HepG2 (cell line): Measurements from ENCODE around the gene MRPL20. TPM values are rescaled to one million over a fixed set of nuclear protein-coding genes. Genes with fewer than 3 reads are reported as not detected.

Source experiments
- ATAC-seq: fragments of 200-7000 bp; cut with Tn5 transposase; 3 replicates; pipeline ENCODE4 v1.9.1; 2020; ENCODE audit warnings: mild to moderate bottlenecking, moderate library complexity
- BruUV-seq: library from RNA; stranded (reverse); fragments of 400-500 nt; replicated peaks from 2 replicates; lab custom pipeline; 2021; lab: Mats Ljungman, UMichigan
- CTCF ChIA-PET: fragments of 300-600 bp; formaldehyde crosslinking; extraction: SDS; loops from one replicate; lab custom pipeline; 2021; ENCODE audit warnings: low total read pairs, inconsistent platforms, low intra/inter-chr PET ratio; lab: Yijun Ruan, JAX
- POLR2A ChIA-PET: fragments of 350-600 bp; sonication (Branson Sonifier 250); formaldehyde crosslinking; loops from one replicate; lab custom pipeline; 2020; ENCODE audit warnings: antibody characterized with exemption, inconsistent platforms; lab: Yijun Ruan, JAX
- DNase-seq: peaks from one replicate; pipeline ENCODE4 v3.0.0-alpha.2; 2015; ENCODE audit warnings: low spot score
- FAIRE-seq: peaks from 3 replicates; lab custom pipeline; 2011; peaks lifted over from hg19 to GRCh38; lab: Jason Lieb, UNC
- H2AFZ ChIP-seq: one replicate; pipeline ENCODE4 v1.6.1; 2011; ENCODE audit warnings: low read length, inconsistent platforms
- H3K27ac ChIP-seq: fragments of 300-600 bp; 3 replicates; pipeline ENCODE4 v1.8.0; 2011; ENCODE audit warnings: mixed run types, mild to moderate bottlenecking, mixed read lengths, low read length, inconsistent platforms; ENCODE audit not compliant: insufficient read depth; ENCODE audit errors: extremely low read length
- H3K27me3 ChIP-seq, 2 experiments: fragments of 200-600 bp in 1 of 2; 2 replicates in 1 of 2; 3 replicates in 1 of 2; pipeline versions ENCODE4 v1.6.0 to v1.8.0; 2011; ENCODE audit warnings: low read length in 2 of 2, mild to moderate bottlenecking in 2 of 2, moderate library complexity in 2 of 2, inconsistent platforms in 1 of 2; ENCODE audit not compliant: insufficient read depth in 2 of 2, control insufficient read depth in 1 of 2
- H3K36me3 ChIP-seq, 2 experiments: fragments of 200-600 bp in 1 of 2; replicated peaks in 1 of 2; 2 replicates in 1 of 2; 3 replicates in 1 of 2; pipeline versions ENCODE4 v1.5.1 to v1.8.0; 2011; ENCODE audit warnings: low read length in 2 of 2, inconsistent platforms in 1 of 2; ENCODE audit not compliant: insufficient read depth in 2 of 2, control insufficient read depth in 1 of 2
- H3K4me1 ChIP-seq: 2 replicates; pipeline ENCODE4 v1.5.1; 2012; ENCODE audit warnings: low read length, inconsistent platforms; ENCODE audit not compliant: insufficient read depth
- H3K4me2 ChIP-seq: 2 replicates; pipeline ENCODE4 v1.6.0; 2011; ENCODE audit warnings: low read depth, low read length, inconsistent platforms
- H3K4me3 ChIP-seq, 3 experiments: fragments of 200-600 bp in 1 of 3; sonication (generic), shearing (Covaris generic) in 1 of 3; replicated peaks in 1 of 3; 2 replicates each; pipeline ENCODE4 v1.5.1; 2011 to 2016; ENCODE audit warnings: low read length in 3 of 3, inconsistent platforms in 2 of 3, low read depth in 2 of 3, mild to moderate bottlenecking in 2 of 3, control low read depth in 1 of 3, mixed read lengths in 1 of 3; ENCODE audit not compliant: insufficient read depth in 1 of 3
- H3K79me2 ChIP-seq: one replicate; pipeline ENCODE4 v1.6.1; 2011; ENCODE audit warnings: low read length, inconsistent platforms; ENCODE audit not compliant: insufficient read depth
- H3K9ac ChIP-seq: 2 replicates; pipeline ENCODE4 v1.6.0; 2011; ENCODE audit warnings: mild to moderate bottlenecking, low read depth, low read length, inconsistent platforms; ENCODE audit not compliant: insufficient read depth
- H3K9me3 ChIP-seq: 2 replicates; pipeline ENCODE4 v1.5.1; 2012; ENCODE audit warnings: mild to moderate bottlenecking, low read length
- H4K20me1 ChIP-seq: 2 replicates; pipeline ENCODE4 v1.6.0; 2011; ENCODE audit warnings: inconsistent platforms, mild to moderate bottlenecking, low read length, moderate library complexity; ENCODE audit not compliant: insufficient read depth
- CCDC6 ChIP-seq: sonication (generic); formaldehyde crosslinking; IDR thresholded peaks from 2 replicates; pipeline ENCODE4 v1.8.1; 2022; ENCODE audit warnings: mild to moderate bottlenecking, missing genetic modification reagents, moderate library complexity
- CEBPG ChIP-seq: IDR thresholded peaks from 2 replicates; pipeline ENCODE4 v1.6.1; 2016
- CENPBD1 ChIP-seq: sonication (generic); formaldehyde crosslinking; IDR thresholded peaks from 2 replicates; pipeline ENCODE4 v1.8.0; 2022; ENCODE audit warnings: missing genetic modification reagents, low read depth, mild to moderate bottlenecking, borderline replicate concordance
- DRAP1 ChIP-seq: IDR thresholded peaks from 2 replicates; pipeline ENCODE4 v1.6.1; 2016; ENCODE audit warnings: missing genetic modification reagents, missing compliant biosample characterization
- FOXA3 ChIP-seq: IDR thresholded peaks from 2 replicates; pipeline ENCODE4 v1.6.1; 2016; ENCODE audit warnings: missing genetic modification reagents, missing compliant biosample characterization
- HOXA3 ChIP-seq: sonication (generic); formaldehyde crosslinking; IDR thresholded peaks from 2 replicates; pipeline ENCODE4 v1.5.0; 2020; ENCODE audit warnings: missing genetic modification reagents
- KDM1A ChIP-seq: IDR thresholded peaks from 2 replicates; pipeline ENCODE4 v1.6.1; 2016; ENCODE audit warnings: missing compliant biosample characterization
- KLF16 ChIP-seq, 2 experiments: sonication (generic) in 1 of 2; formaldehyde crosslinking in 1 of 2; IDR thresholded peaks; 2 replicates each; pipeline versions ENCODE4 v1.6.1 to v1.8.0; 2016 to 2023; ENCODE audit warnings: missing genetic modification reagents in 2 of 2, missing compliant biosample characterization in 1 of 2
- NR2C2 ChIP-seq: sonication (generic); formaldehyde crosslinking; IDR thresholded peaks from 2 replicates; pipeline ENCODE4 v1.4.0; 2020; ENCODE audit warnings: missing genetic modification reagents, mild to moderate bottlenecking, moderate library complexity, borderline replicate concordance
- RARA ChIP-seq: IDR thresholded peaks from 2 replicates; pipeline ENCODE4 v1.6.1; 2016; ENCODE audit warnings: missing genetic modification reagents, missing compliant biosample characterization
- RARG ChIP-seq: sonication (generic); formaldehyde crosslinking; IDR thresholded peaks from 2 replicates; pipeline ENCODE4 v1.4.0; 2020; ENCODE audit warnings: low read depth, mild to moderate bottlenecking, missing genetic modification reagents
- RELA ChIP-seq: sonication (generic); formaldehyde crosslinking; IDR thresholded peaks from 2 replicates; pipeline ENCODE4 v1.4.0; 2020; ENCODE audit warnings: missing genetic modification reagents
- U2AF1 ChIP-seq: fragments of 200-400 bp; formaldehyde crosslinking; optimal IDR thresholded peaks from 2 replicates; pipeline ENCODE3; 2017; ENCODE audit warnings: mild to moderate bottlenecking, low read depth, low read length
- ZNF24 ChIP-seq: fragments of 450-650 bp; IDR thresholded peaks from 2 replicates; pipeline ENCODE4 v1.6.1; 2017; ENCODE audit warnings: antibody characterized with exemption, mild to moderate bottlenecking
- ZNF260 ChIP-seq: sonication (generic); formaldehyde crosslinking; IDR thresholded peaks from 2 replicates; pipeline ENCODE4 v1.4.0; 2020; ENCODE audit warnings: missing genetic modification reagents, low read depth, mild to moderate bottlenecking, borderline replicate concordance
- WGBS: methylation state at CpG from one replicate; pipeline ENCODE4 v1.1.6; 2017; ENCODE audit warnings: low lambda C conversion rate; 5-methylcytosine and 5-hydroxymethylcytosine counted together
- in situ Hi-C: cut with HindIII; loops from 2 replicates; pipeline ENCODE4 v1.10.0; 2017; ENCODE audit warnings: low pct_unique_long_range_greater_than_20kb; ENCODE audit not compliant: extremely low pct_ligation_motif_present
- intact Hi-C: fragments of 100-400 bp; cut with micrococcal nuclease; formaldehyde crosslinking; loops from one replicate; pipeline ENCODE4 v1.10.0; 2022; ENCODE audit not compliant: unreplicated experiment
- polyA plus RNA-seq, 8 experiments: library from polyadenylated mRNA; depleted of rRNA in 3 of 8; stranded (reverse) in 7 of 8; unstranded in 1 of 8; fragments of >200 nt; fragmentation: Illumina TruSeq in 4 of 8; extraction: Trizol in 4 of 8; gene quantifications; 2 replicates each; pipeline versions ENCODE4 v1.2.1 to v1.2.3, GENCODE V29; 2011 to 2016; ENCODE audit warnings: low read depth in 4 of 8, missing spikeins in 1 of 8, mixed read lengths in 1 of 8; ENCODE audit not compliant: insufficient read depth in 1 of 8
- total RNA-seq, 5 experiments: library from RNA; depleted of rRNA; stranded (reverse); fragments of >200 nt; fragmentation: Illumina TruSeq; extraction: Trizol; gene quantifications; 2 replicates each; pipeline ENCODE4 v1.2.3, GENCODE V29; 2016; ENCODE audit warnings: low read depth in 1 of 5
- TF ChIP-seq, protein P1 (sequence below): sonication (generic); formaldehyde crosslinking; IDR thresholded peaks from 2 replicates; pipeline ENCODE4 v1.4.0; 2020; ENCODE audit warnings: mild to moderate bottlenecking, missing genetic modification reagents, borderline replicate concordance

The MRPL20 gene
- total and polyA plus RNA-seq, 2 of the 13 experiments (the other 11 are each of a cell fraction or from before 2014, with no cell fraction given), result 59.2 to 127 TPM

- TF ChIP-seq KLF16 (CRISPR knock-in tag; IDR thresholded peaks at IDR 0.05), result no peak
- TF ChIP-seq ZNF24, result no peak
- no peak for TF ChIP-seq U2AF1
- TF ChIP-seq, all 625 proteins: peak for 174
Measured at GRCh38 chr1:1430114-1430982, 23.3 kb upstream of the MRPL20 start (continued).

DNA sequence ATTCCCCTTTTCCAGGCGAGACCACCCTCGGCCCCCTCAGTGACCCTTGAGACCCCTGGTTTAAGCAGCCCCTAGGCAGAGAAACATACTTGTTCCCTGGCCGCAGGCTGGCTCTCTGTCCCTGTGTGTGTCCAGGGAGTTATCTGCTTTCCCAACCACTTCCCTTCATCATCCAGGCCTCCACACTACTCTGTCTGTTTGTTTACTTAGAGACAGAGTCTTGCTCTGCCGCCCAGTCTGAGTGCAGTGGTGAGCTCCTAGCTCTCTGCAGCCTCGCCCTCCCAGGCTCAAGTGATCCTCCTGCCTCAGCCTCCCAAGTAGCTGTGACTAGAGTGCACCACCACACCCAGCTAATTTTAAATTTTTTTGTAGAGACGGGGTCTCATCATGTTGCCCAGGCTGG, 22.6 kb upstream of the MRPL20 start:
- peak overlapping the region in 2 of 3 experiments; percentile 79 to 88; a peak in 3 of 6 replicates for H3K4me3 ChIP-seq
- H3K27ac ChIP-seq, result peak overlapping the region; percentile 94
- TF ChIP-seq CCDC6, result no peak
- TF ChIP-seq HOXA3 (CRISPR knock-in tag), result peak; percentile 6; the same call in 1 of the 2 replicates
- TF ChIP-seq ZNF260, result no peak
- 0 out of 2 replicates have a peak, but pooled peaks have one; percentile 7 for TF ChIP-seq DRAP1 (CRISPR knock-in tag)
- TF ChIP-seq, protein P1, sequence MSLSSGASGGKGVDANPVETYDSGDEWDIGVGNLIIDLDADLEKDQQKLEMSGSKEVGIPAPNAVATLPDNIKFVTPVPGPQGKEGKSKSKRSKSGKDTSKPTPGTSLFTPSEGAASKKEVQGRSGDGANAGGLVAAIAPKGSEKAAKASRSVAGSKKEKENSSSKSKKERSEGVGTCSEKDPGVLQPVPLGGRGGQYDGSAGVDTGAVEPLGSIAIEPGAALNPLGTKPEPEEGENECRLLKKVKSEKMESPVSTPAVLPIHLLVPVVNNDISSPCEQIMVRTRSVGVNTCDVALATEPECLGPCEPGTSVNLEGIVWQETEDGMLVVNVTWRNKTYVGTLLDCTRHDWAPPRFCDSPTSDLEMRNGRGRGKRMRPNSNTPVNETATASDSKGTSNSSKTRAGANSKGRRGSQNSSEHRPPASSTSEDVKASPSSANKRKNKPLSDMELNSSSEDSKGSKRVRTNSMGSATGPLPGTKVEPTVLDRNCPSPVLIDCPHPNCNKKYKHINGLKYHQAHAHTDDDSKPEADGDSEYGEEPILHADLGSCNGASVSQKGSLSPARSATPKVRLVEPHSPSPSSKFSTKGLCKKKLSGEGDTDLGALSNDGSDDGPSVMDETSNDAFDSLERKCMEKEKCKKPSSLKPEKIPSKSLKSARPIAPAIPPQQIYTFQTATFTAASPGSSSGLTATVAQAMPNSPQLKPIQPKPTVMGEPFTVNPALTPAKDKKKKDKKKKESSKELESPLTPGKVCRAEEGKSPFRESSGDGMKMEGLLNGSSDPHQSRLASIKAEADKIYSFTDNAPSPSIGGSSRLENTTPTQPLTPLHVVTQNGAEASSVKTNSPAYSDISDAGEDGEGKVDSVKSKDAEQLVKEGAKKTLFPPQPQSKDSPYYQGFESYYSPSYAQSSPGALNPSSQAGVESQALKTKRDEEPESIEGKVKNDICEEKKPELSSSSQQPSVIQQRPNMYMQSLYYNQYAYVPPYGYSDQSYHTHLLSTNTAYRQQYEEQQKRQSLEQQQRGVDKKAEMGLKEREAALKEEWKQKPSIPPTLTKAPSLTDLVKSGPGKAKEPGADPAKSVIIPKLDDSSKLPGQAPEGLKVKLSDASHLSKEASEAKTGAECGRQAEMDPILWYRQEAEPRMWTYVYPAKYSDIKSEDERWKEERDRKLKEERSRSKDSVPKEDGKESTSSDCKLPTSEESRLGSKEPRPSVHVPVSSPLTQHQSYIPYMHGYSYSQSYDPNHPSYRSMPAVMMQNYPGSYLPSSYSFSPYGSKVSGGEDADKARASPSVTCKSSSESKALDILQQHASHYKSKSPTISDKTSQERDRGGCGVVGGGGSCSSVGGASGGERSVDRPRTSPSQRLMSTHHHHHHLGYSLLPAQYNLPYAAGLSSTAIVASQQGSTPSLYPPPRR (CRISPR knock-in tag), result peak; percentile 16; the same call in 1 of the 2 replicates
- TF ChIP-seq RELA (CRISPR knock-in tag), result no peak
- TF ChIP-seq KDM1A (CRISPR knock-in tag), result peak; percentile 97
- no peak for TF ChIP-seq RARG (CRISPR knock-in tag)
- TF ChIP-seq FOXA3 (CRISPR knock-in tag), result peak; percentile 74
- no peak for TF ChIP-seq CENPBD1 (CRISPR knock-in tag)
- peak; percentile 28; the same call in 1 of the 2 replicates for TF ChIP-seq CEBPG (CRISPR knock-in tag)
- TF ChIP-seq NR2C2 (CRISPR knock-in tag), result 0 out of 2 replicates have a peak, but pooled peaks have one; percentile 1
- TF ChIP-seq RARA (CRISPR knock-in tag), result no peak

More for the DNA sequence above, 22.6 kb upstream of the MRPL20 start:
- Histone ChIP-seq H3K79me2 (peaks cover 4% of the 10 kb centered on the region), H3K9ac (0 out of 2 replicates have a peak overlapping the region, but pooled peaks have one; percentile 88), H3K9me3 (no peaks in the 10 kb centered on the region), H3K27me3 (no peaks in the 10 kb centered on the region), H2AFZ (no peak overlapping the region), H3K4me1 (peaks cover 52% of the 10 kb centered on the region), H3K36me3 (no peaks in the 10 kb centered on the region), H3K4me2 (peak overlapping the region; percentile 89), H4K20me1 (no peaks in the 10 kb centered on the region)
- no peak; the same call in 2 of the 3 replicates for ATAC-seq
- ChIA-PET POLR2A (interaction anchor here (1.3 to 11.0 kb wide), 8 partner anchors 9 to 125 kb away, joined by 3 to 355 read pairs (median 28); partner anchors contain the start of genes ANKRD65, CCNL2 and MRPL20), CTCF (interaction anchor here (1.4 kb wide), 1 partner anchor 11 kb away, joined by 10 read pairs; no protein-coding TSS in a partner anchor)
- in situ Hi-C loops, result no loop called here
- peak; percentile 81 for FAIRE-seq
- WGBS, result 10% methylated on average over 6 of the region's 6 CpGs
- DNase-seq, result peak; percentile 71
- intact Hi-C loops, result no loop called here
- BruUV-seq, result no TSS peak
